GM19468 (cell line): Measurements from ENCODE around the gene RNF4.
"Not testable (repeated sequence)": the region's sequence is repeated elsewhere in the genome, so short reads cannot be mapped to it uniquely, and the experiment has no call there.

Source experiments
- ATAC-seq: cut with Tn5 transposase; IDR thresholded peaks from one replicate; pipeline ENCODE4 v1.9.1; 2021; ENCODE audit warnings: mild to moderate bottlenecking, moderate library complexity, moderate number of reproducible peaks; ENCODE audit not compliant: unreplicated experiment; ENCODE audit errors: extremely low read depth

RNF4 gene

DNA sequence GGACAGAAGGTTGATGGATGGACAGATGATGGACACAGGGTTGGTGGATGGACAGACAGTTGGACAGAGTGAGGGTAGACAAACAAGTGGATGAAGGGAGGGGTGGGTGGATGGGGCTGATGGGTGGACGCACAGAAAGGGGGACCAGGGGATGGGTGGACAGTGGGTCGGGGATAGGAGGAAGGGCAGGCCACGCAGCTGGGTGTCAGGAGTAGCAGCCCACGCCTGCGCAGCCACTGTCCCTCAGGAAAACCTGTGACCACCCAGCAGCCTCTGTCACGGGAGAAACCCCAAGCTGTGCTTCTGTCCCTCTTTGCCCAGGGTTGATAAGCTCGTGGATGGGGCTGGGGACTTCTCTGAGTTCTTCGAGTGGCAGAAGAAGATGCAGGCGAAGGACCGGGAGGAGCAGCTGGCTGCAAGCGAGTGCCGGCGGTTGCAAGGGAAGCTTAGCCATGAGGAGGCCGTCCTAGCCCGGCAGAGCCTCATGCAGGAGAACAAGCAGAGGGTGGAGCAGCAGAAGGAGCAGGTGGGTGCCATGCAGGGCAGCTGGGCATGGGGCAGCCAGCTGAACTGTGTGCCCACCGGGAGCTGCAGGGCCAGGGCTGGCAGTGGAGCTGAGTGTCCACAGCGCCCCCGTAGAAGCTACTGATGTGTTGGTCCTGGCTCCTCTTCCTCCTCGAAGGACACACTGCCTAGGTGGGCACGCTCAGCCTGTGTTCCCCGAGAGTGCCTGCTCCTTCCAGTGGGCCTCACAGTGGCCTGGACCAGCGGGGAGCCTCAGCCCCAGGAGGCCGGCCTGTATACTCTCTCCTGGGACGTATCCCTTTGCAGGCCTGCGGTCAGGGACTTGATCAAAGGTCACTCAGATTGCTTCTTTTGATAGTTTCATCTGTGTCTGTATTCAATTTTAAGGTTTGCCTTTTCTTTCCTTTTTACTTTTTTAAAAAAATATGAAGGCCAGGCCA is 16.8 kb upstream of the RNF4 start:
- ATAC-seq, result no peak

DNA sequence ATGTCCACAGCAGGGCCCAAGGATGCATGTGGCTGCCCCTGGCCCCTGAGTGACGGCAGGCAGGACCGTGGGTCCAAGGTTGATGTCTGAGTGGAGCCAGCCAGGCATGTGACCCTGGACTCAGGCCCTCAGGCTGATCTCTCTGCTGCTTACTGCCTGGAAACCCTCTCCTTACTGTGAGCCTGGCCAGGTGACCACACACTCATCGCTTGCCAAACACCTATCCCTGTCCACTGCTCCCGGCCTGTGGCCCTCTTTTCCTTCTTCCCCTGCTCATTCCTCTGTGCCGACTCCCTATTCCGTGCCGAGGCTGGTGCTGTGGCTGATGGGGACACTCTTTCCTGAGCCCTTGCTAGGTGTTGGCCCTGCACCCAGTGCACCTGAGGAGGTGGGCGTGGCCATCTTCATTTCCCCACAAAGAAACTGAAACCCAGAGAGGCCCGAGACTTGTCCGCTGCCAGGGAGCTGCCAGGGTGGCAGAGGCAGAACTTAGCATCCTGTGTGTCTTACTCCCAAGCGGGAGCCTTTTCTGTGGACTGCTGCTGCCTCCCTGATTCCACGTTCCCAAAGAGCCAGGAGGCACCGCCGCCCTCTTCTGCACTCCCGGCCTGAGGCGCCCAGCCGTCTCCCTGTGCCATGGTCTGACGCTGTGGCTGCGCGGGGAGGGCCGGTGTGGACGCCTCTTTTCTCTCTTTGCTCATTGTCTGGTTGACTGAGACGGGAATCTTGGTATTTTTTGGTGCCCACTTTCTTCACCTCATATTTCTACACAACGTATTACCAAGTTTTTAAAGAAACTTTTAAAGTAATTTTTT is 11.2 kb upstream of the RNF4 start:
- ATAC-seq, result no peak

DNA sequence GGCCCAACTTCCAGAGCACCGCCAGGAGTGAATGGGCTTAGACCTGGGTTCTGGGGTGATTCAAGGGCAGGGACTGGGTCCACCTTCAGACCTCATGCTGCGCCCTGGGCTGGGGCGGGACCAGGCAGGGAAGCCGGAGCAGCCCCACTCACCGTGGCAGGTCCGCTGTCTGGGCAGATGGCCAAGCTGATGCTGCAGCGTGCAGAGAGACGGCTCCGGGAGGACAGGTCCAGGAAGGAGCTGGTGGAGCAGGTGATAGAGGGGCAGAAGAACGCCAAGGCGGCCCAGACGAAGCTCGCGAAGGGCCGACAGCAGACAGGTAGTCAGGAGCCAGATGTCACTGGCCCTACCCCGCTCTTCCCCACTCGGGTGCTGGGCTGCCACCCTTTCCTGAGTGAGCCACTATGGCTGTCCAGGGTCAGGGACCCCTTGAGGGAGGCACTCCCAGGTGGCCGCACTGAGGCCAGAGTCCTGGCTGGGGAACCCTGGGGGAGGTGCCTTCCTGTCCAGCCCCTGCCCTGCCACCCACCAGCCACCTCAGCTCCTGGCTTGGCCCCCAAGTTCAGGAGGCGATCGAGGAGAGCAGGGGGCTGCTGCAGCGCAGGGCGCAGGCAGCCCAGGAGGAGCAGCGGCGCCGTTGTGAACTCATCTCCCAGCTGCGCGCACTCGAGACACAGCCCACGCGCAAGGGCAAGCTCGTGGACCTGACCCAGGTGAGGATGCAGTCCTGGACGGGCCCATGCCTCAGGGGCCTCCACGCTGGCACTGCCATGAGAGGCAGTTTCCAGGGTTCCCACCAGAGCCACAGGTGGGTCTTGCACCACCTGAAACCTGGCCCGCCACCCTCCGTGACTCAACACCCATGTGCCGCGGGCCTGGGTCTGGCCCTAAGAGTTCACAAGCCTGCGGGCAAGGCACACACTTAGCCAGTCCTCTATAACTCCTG is 10.1 kb upstream of the RNF4 start:
- ATAC-seq, result no peak

DNA sequence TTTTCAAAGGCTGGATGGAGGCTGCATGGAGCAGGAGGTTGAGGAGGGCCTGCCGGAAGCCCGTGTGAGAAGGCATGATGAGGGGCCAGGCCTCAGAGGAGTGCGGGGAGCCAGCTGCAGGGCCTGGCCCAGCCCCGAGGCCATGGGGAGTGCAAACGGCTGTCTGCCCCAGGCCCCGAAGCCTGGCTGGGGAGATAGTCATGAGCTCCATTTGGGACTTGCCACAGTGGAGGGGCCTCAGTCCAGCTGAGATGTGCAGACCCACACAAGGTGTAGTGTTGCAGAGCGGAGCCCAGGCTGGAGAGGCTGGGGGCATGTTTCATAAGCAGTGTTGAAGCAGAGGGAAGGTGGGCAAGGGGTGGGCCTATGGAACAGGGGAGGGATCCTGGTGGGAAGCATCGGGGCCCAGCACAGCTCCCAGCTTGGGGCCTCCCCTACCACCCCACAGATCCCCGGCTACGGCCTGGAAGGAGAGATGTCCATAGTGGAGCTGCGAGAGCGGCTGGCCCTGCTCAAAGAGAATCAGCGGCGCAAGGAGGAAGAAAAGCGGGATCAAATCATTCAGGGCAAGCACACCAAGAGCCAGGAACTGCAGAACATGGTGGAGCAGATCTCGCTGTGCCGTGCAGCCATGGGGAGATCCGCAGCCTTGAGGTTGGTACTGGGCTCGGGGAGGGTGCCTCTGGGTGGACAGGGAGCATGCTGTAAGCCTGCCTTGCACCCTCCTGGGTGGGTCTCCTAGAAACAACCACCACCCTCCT is 9.1 kb upstream of the RNF4 start:
- no peak for ATAC-seq

DNA sequence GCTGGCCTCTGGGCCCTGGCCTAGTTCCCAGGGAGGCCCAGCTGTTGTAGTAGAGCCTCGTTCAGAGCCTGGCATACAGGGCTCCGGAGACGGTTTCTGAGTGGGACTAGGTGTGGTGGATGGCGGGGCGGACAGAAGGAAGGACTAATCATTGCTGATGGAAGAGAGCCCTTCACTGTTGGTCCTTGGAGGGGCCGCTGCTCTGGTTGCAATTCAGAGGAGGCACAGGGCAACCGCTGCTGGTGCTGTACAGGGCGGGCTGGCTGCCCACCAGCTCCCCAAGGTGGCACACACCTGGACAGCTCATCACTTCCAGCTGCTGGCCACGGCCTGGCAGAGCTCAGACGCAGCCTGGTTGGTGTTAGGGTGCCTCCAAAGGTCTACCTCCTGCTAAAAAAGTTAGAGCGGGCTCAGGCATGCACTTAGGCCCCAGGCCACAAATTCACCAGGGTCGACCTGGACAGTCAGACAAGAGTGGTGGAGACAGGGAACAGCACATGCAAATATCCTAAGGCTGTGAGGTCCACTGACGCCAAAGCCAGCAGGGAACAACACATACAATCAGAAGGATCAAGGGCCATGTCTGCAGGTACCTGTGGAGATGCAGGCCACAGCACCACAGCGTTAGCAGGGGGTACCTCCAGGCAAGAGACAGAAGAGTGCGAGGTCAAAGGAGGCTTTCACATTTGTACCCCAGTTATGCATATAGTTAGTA is 7.5 kb upstream of the RNF4 start:
- ATAC-seq, result no peak

DNA sequence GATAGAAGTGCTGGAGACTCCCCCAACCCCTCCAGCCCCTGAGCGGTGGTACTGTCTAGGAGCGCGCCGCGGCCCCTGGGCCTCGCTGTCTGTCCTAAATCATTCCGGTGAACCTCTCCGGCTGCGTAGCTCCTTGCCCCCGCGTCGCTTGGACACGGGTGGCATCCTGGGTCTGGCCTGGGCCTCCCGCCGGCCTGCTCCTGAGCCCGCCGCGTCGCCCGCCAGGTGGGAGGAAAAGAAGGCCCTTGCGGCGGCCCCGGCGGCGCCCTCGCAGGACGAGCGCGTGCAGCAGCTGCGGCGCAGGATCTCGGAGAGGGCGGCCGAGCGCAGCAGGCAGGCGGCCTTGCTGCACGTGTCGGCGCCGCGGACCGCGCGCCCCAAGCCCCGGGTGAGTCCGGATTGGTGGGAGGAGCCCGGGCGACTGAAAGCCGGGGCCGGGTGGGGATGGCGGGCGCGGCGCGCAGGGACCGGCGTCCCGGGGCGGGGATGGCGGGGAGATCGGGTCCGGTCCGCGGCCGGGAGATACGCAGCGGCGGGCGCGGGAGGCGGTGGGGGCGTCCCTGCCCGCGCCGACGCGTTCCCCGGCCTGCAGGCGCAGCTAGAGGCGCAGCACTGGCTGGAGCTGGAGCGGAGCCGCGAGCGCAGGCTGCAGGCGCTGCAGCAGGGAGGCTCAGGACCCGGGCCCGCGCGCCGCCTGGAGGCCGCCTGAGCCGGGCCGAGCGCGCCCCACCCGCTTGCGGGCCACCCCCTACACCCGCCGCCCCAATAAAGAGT is 6.5 kb upstream of the RNF4 start:
- peak; percentile 48 for ATAC-seq

DNA sequence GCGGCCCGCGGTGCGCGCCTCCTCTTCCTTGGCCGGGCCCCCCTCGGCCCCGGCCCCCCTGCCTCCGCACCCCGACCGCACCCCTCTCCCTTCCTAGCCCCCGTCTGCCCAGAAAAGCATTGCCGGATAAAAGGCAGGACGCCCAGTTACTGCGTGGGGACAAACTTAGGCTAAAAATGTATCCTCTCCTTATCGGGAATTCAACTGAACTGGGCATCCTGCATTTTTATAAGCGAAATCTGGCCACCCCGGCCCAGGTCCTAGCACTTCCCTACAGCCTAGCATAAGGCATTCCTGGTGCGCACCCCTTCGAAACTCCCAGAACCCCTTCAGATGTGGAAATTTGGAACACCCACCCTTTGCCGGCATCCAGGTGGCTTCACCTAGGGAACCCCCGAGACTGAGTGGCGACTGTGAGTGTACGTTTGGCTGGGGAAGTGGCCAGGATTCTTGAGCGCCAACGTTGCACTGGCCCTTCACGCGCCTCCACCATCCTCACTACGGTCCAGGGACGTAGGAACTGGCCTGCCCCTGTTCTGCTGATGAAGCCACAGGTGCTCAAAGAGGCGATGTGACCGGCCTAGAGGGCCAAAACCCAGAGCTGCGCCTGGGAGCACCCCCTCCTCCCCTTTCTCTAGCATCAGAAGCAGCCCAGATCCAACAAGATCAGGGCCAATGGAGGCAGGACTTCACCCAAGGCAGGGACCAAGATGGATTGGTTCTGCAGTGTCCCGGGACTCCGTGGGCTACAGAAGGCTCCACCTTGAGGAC is 5.7 kb upstream of the RNF4 start:
- no peak for ATAC-seq

DNA sequence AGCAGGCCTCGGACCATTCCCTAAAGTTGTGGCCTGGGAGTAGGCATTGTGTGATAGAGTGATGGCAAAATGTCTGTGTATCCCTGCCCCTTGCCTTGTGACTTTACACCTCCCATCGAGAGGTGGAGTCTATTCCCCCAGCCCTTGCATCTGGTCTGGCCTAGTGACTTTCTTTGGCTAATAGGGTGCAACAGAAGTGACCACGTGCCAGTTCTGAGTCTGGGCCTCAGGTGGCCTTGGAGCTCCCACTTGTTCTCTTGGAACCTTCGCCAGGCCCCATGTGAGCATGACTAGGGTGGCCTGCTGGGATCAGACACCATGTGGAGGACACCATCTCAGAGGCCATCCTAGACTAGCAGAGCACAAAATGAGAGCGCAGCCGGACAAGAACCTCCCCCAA is 3.9 kb upstream of the RNF4 start:
- ATAC-seq, result no peak

DNA sequence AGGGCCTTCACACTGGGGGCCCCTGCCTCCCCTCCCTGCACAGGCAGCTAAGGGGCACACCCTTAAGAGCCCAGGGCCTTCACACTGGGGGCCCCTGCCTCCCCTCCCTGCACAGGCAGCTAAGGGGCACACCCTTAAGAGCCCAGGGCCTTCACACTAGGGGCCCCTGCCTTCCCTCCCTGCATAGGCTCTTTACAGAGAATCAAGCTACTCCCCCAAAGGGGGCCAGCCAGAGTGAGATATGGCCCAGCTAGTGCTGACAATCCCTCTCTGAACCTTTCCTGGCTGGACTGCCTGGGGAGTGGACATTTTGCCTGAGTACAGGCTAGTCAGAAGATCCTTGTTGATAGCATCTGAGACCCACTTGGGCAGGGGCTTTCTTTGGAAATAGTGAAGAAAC is 3.4 kb upstream of the RNF4 start:
- not testable (repeated sequence) for ATAC-seq

DNA sequence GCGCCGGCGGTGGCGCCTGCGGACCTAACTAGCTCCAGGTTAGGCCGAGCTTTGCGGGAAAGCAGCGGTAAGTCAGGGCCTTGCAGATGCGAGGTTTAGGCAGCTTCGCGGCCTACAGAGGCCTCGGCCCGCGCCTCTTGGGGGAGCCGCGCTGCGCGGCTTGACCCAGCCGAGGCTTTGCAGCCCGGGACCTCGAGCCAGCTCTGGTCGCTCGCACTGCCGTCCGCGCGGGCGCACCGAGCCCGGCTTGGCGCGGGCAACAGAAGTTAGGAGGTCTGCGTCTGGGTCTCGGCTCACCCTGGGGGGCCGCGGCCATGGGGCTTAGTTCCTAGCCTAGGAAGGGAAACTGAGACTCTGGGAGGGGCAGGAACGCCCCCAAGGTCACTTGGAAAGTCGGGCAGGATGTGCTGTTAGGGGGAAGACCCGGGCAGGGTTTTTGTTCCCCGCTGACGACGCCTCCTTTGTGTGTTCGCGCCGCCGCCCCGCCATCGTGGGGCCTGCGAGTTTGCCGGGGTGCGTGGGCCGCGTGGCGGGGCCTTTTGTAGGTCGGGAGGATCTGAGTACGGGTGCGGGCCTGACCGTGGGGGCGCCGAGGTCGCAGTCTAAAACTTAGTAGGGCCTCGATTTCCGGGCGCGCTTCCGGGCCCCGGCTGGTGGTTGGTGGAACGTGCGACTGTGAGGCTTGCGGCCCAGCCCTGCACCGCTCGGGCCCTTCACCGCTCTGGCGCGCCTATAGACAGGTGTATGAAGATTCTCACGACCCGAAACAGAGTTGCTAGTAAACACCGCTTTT is 482 bp downstream of the RNF4 start:
- peak; percentile 13 for ATAC-seq

DNA sequence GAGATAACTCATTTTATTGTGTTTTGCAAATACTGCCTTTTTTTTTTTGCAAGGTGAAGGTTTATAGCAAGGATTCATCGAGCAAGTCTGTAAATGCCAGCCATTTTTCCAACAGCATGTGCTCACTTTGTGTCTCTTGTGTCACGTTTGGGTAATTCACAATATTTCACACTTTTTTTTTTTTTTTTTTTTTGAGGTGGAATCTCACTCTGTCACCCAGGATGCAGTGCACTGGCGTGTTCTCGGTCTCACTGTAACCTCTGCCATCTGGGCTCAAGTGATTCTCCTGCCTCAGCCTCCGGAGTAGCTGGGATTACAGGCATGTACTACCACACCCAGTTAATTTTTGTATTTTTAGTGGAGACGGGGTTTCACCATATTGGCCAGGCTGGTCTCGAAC is 1.9 kb downstream of the RNF4 start:
- no peak for ATAC-seq

DNA sequence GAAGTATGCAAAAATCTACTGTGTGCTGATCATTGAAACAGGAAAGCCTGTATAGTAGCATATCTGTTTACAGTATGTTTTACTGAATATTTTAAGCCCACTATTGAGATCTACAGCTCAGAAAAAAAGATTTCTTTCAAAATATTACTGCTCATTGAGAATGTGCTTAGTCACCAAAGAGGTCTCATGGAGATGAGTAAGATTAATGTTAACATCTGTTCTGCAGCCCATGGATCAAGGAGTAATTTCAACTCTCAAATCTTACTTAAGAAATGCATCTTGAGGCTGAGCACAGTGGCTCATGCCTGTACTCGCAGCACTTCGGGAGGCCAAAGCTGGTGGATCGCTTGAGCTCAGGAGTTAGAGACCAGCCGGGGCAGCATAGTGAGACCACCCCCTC is 3.3 kb downstream of the RNF4 start:
- no peak for ATAC-seq

DNA sequence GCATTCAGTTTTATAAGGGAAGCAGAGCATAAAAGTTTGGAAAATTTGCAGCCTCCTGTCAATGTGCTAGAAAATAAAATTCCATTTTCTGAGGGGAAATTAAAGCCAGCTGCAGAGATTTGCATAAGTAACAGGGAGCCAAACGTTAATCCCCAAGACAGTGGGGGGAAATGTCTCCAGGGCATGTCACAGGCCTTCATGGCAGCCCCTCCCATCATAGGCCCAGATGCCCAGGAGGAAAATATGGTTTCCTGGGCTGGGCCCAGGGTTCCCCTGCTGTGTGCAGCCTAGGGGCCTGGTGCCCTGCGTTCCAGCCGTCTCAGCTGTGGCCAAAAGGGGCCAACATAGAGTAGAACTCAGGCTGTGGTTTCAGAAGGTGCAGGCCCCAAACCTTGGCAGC is 9.3 kb downstream of the RNF4 start:
- no peak for ATAC-seq

DNA sequence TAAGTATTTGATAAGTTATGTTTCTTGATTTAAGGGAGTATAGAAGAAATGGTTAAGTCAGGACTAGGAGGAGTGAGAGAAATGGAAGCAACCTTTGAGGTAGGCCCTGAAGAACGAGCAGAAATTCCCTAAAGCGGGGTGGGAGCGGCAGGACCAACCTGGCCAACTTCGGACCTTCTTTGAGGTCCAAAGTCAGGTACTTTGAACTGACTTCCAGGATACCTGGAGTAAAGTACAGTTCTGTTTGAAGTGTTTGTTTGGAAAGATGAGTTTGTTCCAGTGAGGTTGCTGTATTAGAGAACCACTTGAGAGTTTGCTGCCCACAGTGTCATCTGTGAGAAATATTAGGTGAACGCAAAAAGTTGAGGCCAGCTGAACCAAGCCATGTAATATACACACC is 11.7 kb downstream of the RNF4 start:
- no peak for ATAC-seq

DNA sequence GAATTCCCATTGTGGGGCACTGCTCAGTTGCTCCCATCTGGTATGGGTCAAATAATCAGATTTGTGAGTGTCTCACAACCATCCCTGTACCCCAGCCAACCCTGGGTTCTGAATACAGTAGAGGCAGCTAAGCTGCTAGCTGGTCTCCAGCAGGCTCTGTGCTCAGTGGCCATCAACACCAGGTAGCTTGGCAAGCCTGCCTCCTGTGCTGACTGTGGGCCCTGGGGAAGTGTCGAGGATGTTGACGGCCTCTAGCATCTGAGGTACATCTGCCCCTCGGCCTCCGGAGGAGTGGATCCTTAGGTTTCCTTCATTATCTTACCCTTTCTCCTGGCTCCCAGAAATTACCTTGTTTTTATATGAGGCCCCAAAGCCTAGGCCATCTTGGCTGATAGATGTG is 13.3 kb downstream of the RNF4 start:
- ATAC-seq, result no peak

DNA sequence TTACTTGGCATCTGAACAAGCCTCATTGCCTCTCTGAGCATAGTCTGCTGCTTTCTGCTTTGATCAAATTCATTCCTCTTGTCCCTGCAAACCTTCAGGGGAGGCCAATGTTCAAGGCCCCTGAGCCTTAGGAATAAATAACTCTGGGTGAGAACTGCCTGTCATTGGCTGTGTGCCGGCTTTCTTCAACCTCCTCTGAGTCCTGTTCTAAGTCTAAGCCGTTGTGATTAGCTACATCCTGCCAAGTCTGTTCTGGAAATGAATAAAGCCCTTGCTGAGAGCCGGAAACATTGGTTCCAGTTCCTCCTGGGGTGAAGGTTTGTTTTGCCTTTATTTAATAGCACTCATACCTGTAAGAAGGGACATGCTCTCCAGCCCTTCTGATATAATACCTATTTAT is 13.8 kb downstream of the RNF4 start:
- ATAC-seq, result no peak

DNA sequence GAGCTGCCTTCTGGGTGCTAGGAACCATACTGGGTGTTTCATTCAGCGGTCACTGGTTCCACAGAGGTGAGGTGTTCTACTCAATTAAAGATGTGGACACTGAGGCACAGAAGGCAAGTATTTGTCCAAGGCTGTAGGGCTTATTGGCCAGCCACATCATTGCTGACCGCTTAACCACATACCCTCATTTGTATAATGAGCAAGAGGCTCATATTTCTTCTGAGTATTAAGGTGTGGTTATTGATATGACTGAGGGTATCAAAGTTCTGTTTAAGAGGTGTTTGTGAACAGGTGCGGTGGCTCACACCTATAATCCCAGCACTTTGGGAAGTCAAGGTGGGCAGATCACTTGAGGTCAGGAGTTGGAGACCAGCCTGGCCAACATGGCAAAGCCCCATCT is 14.3 kb downstream of the RNF4 start:
- no peak for ATAC-seq
